GM18526 (cell line): ENCODE data around the gene CIRBP.

Experiments used
- POLR2A ChIP-seq: IDR thresholded peaks from 3 replicates; pipeline ENCODE4 v1.6.1; 2011; ENCODE audit not compliant: insufficient read length; ENCODE audit errors: extremely low read depth

Gene CIRBP

GRCh38 chr19:1308718-1309117, 39.6 kb downstream of the CIRBP start:
- no peak for TF ChIP-seq POLR2A

- no peak for TF ChIP-seq POLR2A
Measured at GRCh38 chr19:1309977-1310852, 41.1 kb downstream of the CIRBP start.

DNA sequence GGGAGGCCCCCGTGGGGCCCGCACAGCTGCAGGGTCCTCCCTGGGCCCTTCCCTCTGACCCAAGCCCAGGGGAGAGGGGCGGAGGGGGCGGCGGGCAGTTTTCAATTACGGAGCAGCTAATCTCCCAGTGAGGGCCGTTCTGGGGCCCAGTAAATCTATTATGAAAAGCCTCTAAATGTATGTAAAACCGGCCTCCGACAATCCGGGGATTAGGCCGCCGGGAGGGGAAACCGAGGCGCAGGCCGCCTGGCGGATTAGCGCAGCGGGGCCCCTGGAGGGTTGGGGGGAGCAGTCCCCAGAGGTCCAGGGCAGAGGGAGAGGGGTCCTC, 41.7 kb downstream of the CIRBP start:
- no peak for TF ChIP-seq POLR2A

DNA sequence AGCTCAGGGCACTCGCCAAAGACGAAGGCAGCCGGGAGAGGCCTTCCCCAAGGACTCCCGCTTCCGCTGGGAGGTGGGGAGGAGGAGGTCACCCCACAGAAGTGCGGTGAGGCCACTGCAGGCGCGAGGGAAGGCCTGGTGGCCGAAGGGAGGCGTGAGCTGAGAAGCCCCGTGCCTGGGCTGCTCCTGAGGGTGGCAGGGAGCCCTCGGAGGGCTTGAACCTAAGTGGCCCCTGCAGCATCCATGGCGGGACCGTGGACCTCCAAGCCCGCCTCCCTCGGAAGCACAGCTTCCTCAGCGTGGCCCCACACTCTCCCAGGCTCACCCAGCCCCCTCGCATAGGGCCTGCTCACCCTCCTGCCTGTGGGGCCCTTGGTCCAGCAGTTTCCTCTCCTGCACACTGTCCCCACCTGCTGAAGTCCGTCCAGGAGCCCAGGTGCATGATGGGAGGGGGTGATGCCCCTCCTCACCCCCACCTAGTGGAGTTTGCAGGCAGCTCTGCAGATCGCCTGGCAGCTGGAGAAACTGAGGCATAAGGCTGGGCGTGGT, 42.5 kb downstream of the CIRBP start:
- TF ChIP-seq POLR2A, result no peak

GRCh38 chr19:1312767-1313694, 43.9 kb downstream of the CIRBP start:
- TF ChIP-seq POLR2A, result no peak

- TF ChIP-seq POLR2A, result no peak
Measured at GRCh38 chr19:1313695-1314613, 44.8 kb downstream of the CIRBP start.

GRCh38 chr19:1315470-1316166, 46.5 kb downstream of the CIRBP start:
- TF ChIP-seq POLR2A, result no peak

DNA sequence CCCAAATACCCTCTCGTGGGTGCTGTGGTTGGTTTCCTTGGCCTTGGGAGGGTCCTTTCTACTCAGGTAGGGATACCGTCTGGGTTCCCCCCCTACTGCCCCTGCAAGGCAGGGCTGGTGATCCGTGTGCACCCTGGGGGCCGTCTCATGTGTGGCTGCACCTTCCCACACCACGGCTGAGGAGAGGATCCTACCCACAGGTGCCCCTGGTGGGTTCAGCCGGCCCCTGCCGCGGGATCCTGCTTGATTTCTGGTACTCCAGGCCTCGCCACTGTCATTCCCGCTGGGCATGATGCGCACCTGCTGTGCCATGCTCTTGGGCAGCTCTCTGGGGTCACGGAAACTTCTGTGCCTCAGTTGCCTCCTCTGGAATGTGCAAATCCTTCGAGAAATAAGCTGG, 47.3 kb downstream of the CIRBP start:
- TF ChIP-seq POLR2A, result no peak

- TF ChIP-seq POLR2A, result no peak
Measured at GRCh38 chr19:1317274-1318003, 48.3 kb downstream of the CIRBP start.

DNA sequence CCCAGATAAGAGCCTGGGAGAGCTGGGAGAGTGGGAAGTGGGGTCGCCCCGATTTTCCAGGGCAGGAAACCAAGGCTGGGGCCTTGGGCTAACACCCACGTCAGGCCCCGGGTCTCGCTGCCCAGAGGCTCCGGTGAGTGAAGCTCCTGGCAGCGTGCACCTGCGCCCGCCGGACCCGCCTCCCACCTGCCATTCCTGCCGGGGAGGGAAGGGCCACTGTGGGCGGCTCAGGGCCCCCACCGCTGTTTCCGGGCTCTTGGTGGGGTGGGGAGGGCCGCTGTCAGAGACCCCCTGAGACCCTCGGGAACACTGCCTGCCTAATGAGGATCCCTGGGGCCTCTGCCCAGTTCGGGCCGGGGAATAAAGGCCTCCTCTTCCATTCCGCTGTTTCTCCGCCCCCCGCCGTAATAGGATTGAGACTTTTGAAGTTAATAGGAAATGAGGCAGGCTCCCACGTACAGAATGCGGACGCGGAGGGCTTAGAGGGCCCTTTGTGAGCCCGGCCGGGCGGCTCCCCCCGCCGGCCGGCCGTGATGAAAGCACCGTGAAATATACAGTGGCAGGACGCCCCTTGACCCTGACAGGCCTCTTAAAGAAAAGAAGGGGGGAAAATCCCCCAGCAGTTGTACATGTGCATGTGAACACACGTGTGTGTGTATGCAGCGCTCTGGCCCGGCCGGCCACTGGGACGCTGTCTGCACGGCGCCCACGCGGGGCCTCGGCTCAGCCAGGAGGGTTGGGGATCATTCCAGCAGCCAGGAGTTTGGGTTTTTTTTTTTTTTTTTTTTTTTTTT, 49.7 kb downstream of the CIRBP start:
- TF ChIP-seq POLR2A, result no peak

- no peak for TF ChIP-seq POLR2A
Measured at GRCh38 chr19:1321539-1321938, 52.4 kb downstream of the CIRBP start.

DNA sequence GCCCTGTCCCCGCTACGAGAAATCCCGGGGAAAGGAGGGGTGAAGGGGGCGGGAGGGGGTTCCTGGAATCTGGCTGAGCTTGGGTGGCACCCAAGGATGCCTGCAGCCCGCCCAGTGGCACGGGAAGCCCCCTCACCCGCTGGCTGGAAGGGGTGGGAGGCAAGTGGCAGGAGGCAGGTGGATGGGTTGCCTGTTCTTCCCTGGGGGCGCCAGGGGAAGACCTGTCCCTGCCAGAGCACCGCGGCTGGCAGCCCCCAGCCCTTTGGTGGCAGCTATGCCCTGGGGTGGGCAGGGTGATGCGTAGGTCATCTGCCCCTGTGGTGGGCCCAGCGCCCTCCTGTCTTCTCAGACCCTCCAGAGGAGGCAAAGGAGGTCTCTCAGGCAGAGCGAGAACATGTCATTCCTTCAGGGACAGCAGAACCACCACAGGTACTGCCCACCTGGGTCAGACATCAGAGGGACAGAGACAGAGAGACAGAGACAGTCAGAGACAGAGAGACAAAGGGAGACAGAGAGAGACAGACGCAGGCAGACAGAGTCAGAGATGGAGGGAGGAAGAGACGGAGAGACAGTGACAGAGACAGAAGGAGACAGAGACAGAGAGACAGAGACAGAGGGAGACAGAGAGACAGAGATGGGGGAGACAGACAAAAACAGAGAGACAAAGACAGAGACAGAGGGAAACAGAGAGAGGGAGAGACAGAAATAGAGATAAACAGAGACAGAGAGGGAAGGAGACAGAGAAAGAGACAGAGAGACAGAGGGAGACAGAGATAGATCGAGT, 53.3 kb downstream of the CIRBP start:
- no peak for TF ChIP-seq POLR2A
